Smooth muscle cell (in vitro differentiated cells): ENCODE data around the gene TMCO4. TPM values are rescaled to one million over a fixed set of nuclear protein-coding genes. Genes with fewer than 3 reads are reported as not detected.

ENCODE experiments used
- DNase-seq: peaks from one replicate; lab custom pipeline; 2025; ENCODE audit not compliant: unreplicated experiment; lab: John Stamatoyannopoulos, UW
- H2AFZ ChIP-seq: fragments of 200-600 bp; sonication (generic); 2 replicates; pipeline ENCODE4 v1.6.0; 2016; ENCODE audit warnings: antibody characterized with exemption, low read depth, mild to moderate bottlenecking
- H3F3A ChIP-seq: fragments of 200-600 bp; sonication (generic); 2 replicates; pipeline ENCODE4 v1.6.0; 2017; ENCODE audit warnings: antibody characterized with exemption, low read depth
- H3K27ac ChIP-seq: fragments of 200-600 bp; sonication (generic); 2 replicates; pipeline ENCODE4 v1.5.1; 2016; ENCODE audit warnings: low read depth, mild to moderate bottlenecking
- H3K27me3 ChIP-seq: fragments of 200-600 bp; sonication (generic); 2 replicates; pipeline ENCODE4 v1.6.1; 2016; ENCODE audit warnings: low read depth, mild to moderate bottlenecking
- H3K36me3 ChIP-seq: fragments of 200-600 bp; sonication (generic); 2 replicates; pipeline ENCODE4 v1.5.1; 2016; ENCODE audit warnings: low read depth
- H3K4me1 ChIP-seq: fragments of 200-600 bp; sonication (generic); 2 replicates; pipeline ENCODE4 v1.5.1; 2016; ENCODE audit warnings: low read depth
- H3K4me2 ChIP-seq: fragments of 200-600 bp; sonication (generic); 2 replicates; pipeline ENCODE4 v1.6.0; 2016; ENCODE audit warnings: mild to moderate bottlenecking
- H3K4me3 ChIP-seq: fragments of 200-600 bp; sonication (generic); 2 replicates; pipeline ENCODE4 v1.5.1; 2016; ENCODE audit warnings: mild to moderate bottlenecking
- H3K79me2 ChIP-seq: fragments of 200-600 bp; sonication (generic); 2 replicates; pipeline ENCODE4 v1.6.0; 2016; ENCODE audit warnings: low read depth, mild to moderate bottlenecking
- H3K9ac ChIP-seq: fragments of 200-600 bp; sonication (generic); 2 replicates; pipeline ENCODE4 v1.6.0; 2016; ENCODE audit warnings: low read depth
- H3K9me3 ChIP-seq: fragments of 200-600 bp; sonication (generic); replicated peaks from 2 replicates; pipeline ENCODE4 v1.5.1; 2016; ENCODE audit warnings: low read depth
- H4K20me1 ChIP-seq: fragments of 200-600 bp; sonication (generic); 2 replicates; pipeline ENCODE4 v1.6.0; 2016; ENCODE audit warnings: low read depth
- CTCF ChIP-seq: fragments of 200-600 bp; sonication (generic); IDR thresholded peaks from 2 replicates; pipeline ENCODE4 v1.5.1; 2017; ENCODE audit warnings: borderline replicate concordance, mild to moderate bottlenecking, antibody characterized with exemption; ENCODE audit not compliant: insufficient read depth, poor library complexity, severe bottlenecking
- WGBS: methylation state at CpG from one replicate; pipeline ENCODE4 v1.1.7; 2016; ENCODE audit warnings: low lambda C conversion rate; 5-methylcytosine and 5-hydroxymethylcytosine counted together
- polyA plus RNA-seq: library from polyadenylated mRNA; unstranded; fragments of >200 nt; fragmentation: Nextera tagmentation; extraction: Ambion mirVana; gene quantifications from 2 replicates; pipeline ENCODE4 v1.2.1, GENCODE V29; 2016
- total RNA-seq: library from RNA; depleted of rRNA; stranded (reverse); fragments of >200 nt; gene quantifications from 2 replicates; pipeline ENCODE4 v1.2.3, GENCODE V29; 2014

TMCO4 gene
- total and polyA plus RNA-seq, 2 experiments from 2014 or later = 5.4 to 6.8 TPM

- Histone ChIP-seq H3K4me1 (no peaks in the 10 kb centered on the region), H2AFZ (no peak overlapping the region), H3K9ac (no peak overlapping the region), H4K20me1 (no peaks in the 10 kb centered on the region), H3K36me3 (no peaks in the 10 kb centered on the region), H3K27ac (no peak overlapping the region), H3K27me3 (peaks cover 18% of the 10 kb centered on the region), H3K4me2 (no peak overlapping the region), H3K79me2 (no peaks in the 10 kb centered on the region), H3K4me3 (no peak overlapping the region), H3F3A (no peaks in the 10 kb centered on the region), H3K9me3 (no peaks in the 10 kb centered on the region)
- DNase-seq = no peak
- no peak for TF ChIP-seq CTCF
- 98% methylated on average over 2 of the region's 2 CpGs for WGBS
Measured at GRCh38 chr1:19738669-19739068, 61.0 kb downstream of the TMCO4 start.

- 91% methylated on average over 5 of the region's 5 CpGs for WGBS
- TF ChIP-seq CTCF = no peak
- Histone ChIP-seq H3K9me3 (no peaks in the 10 kb centered on the region), H3K4me1 (no peaks in the 10 kb centered on the region), H3K79me2 (no peaks in the 10 kb centered on the region), H3K27me3 (peaks cover 12% of the 10 kb centered on the region), H4K20me1 (no peaks in the 10 kb centered on the region), H3K36me3 (no peaks in the 10 kb centered on the region), H3K4me3 (no peak overlapping the region), H3K4me2 (no peak overlapping the region), H3K27ac (no peak overlapping the region), H3F3A (no peaks in the 10 kb centered on the region), H3K9ac (no peak overlapping the region), H2AFZ (no peak overlapping the region)
- DNase-seq = no peak
Measured at GRCh38 chr1:19738076-19738475, 61.6 kb downstream of the TMCO4 start.

GRCh38 chr1:19737104-19737825 is 62.5 kb downstream of the TMCO4 start:
- Histone ChIP-seq H3K79me2 (no peaks in the 10 kb centered on the region), H3F3A (no peaks in the 10 kb centered on the region), H3K27ac (no peak overlapping the region), H3K9ac (no peak overlapping the region), H3K4me2 (no peak overlapping the region), H4K20me1 (no peaks in the 10 kb centered on the region), H3K36me3 (no peaks in the 10 kb centered on the region), H3K4me1 (no peaks in the 10 kb centered on the region), H3K9me3 (no peaks in the 10 kb centered on the region), H3K4me3 (no peak overlapping the region), H2AFZ (no peak overlapping the region), H3K27me3 (peaks cover 9% of the 10 kb centered on the region)
- TF ChIP-seq CTCF = no peak
- no peak for DNase-seq
- 76% methylated on average over 9 of the region's 9 CpGs for WGBS
